ENCODE results near the gene MAN2B1. TPM values are rescaled to one million over a fixed set of nuclear protein-coding genes. Genes with fewer than 3 reads are reported as not detected.
"Not testable (repeated sequence)": the region's sequence is repeated elsewhere in the genome, so short reads cannot be mapped to it uniquely, and the experiment has no call there.

MAN2B1 gene
- total and polyA plus RNA-seq, 2 donors = 25.3 to 49.1 TPM

- no peak for DNase-seq (ENCODE audit: low read depth in 6 of 9, low spot score in 9 of 9)
- Histone ChIP-seq H3K4me3 (ENCODE audit: low read length in 2 of 2) (no peak overlapping the region), H3K4me1 (ENCODE audit: control insufficient read depth in 2 of 2, insufficient read depth in 2 of 2, low read length in 2 of 2) (no peaks in the 10 kb centered on the region), H3K27ac (ENCODE audit: low read depth in 1 of 2, low read length in 1 of 2) (no peak overlapping the region), H3K27me3 (ENCODE audit: control insufficient read depth in 2 of 2, insufficient read depth in 1 of 2, low read length in 1 of 2) (no peaks in the 10 kb centered on the region), H3K36me3 (ENCODE audit: control insufficient read depth in 2 of 2, insufficient read depth in 2 of 2, low read length in 1 of 2) (peaks cover 46 to 47% of the 10 kb centered on the region in 2 donors), H3K9me3 (ENCODE audit: control insufficient read depth in 2 of 2, insufficient read depth in 1 of 2, low read length in 1 of 2) (peaks cover 7 to 21% of the 10 kb centered on the region in 2 donors)
- 98% methylated on average over 17 of the region's 17 CpGs for WGBS
Observed at GRCh38 chr19:12628040-12629022, 38.2 kb downstream of the MAN2B1 start.

GRCh38 chr19:12626958-12627357 is 39.6 kb downstream of the MAN2B1 start:
- peaks cover 46 to 47% of the 10 kb centered on the region in 2 donors for H3K36me3 ChIP-seq (ENCODE audit: control insufficient read depth in 2 of 2, insufficient read depth in 2 of 2, low read length in 1 of 2)
- H3K4me1 ChIP-seq (ENCODE audit: control insufficient read depth in 2 of 2, insufficient read depth in 2 of 2, low read length in 2 of 2) = no peaks in the 10 kb centered on the region
- DNase-seq (ENCODE audit: low read depth in 6 of 9, low spot score in 9 of 9) = no peak
- WGBS = 92% methylated on average over 8 of the region's 8 CpGs
- H3K27ac ChIP-seq (ENCODE audit: low read depth in 1 of 2, low read length in 1 of 2) = no peak overlapping the region
- H3K4me3 ChIP-seq (ENCODE audit: low read length in 2 of 2) = no peak overlapping the region
- peaks cover 7 to 21% of the 10 kb centered on the region in 2 donors for H3K9me3 ChIP-seq (ENCODE audit: control insufficient read depth in 2 of 2, insufficient read depth in 1 of 2, low read length in 1 of 2)
- H3K27me3 ChIP-seq (ENCODE audit: control insufficient read depth in 2 of 2, insufficient read depth in 1 of 2, low read length in 1 of 2) = no peaks in the 10 kb centered on the region

- Histone ChIP-seq H3K27me3 (ENCODE audit: control insufficient read depth in 2 of 2, insufficient read depth in 1 of 2, low read length in 1 of 2) (no peaks in the 10 kb centered on the region), H3K4me3 (ENCODE audit: low read length in 2 of 2) (no peak overlapping the region), H3K4me1 (ENCODE audit: control insufficient read depth in 2 of 2, insufficient read depth in 2 of 2, low read length in 2 of 2) (no peaks in the 10 kb centered on the region), H3K27ac (ENCODE audit: low read depth in 1 of 2, low read length in 1 of 2) (no peak overlapping the region), H3K9me3 (ENCODE audit: control insufficient read depth in 2 of 2, insufficient read depth in 1 of 2, low read length in 1 of 2) (peaks cover 7 to 17% of the 10 kb centered on the region in 2 donors), H3K36me3 (ENCODE audit: control insufficient read depth in 2 of 2, insufficient read depth in 2 of 2, low read length in 1 of 2) (peaks cover 33 to 40% of the 10 kb centered on the region in 2 donors)
- 95% methylated on average over 4 of the region's 4 CpGs for WGBS
- no peak for DNase-seq (ENCODE audit: low read depth in 6 of 9, low spot score in 9 of 9)
Observed at GRCh38 chr19:12623361-12624031, 43.0 kb downstream of the MAN2B1 start.

- not testable (repeated sequence) for H3K9me3 ChIP-seq (ENCODE audit: control insufficient read depth in 2 of 2, insufficient read depth in 1 of 2, low read length in 1 of 2); H3K4me3 ChIP-seq (ENCODE audit: low read length in 2 of 2); H3K27ac ChIP-seq (ENCODE audit: low read depth in 1 of 2, low read length in 1 of 2); DNase-seq (ENCODE audit: low read depth in 6 of 9, low spot score in 9 of 9); H3K4me1 ChIP-seq (ENCODE audit: control insufficient read depth in 2 of 2, insufficient read depth in 2 of 2, low read length in 2 of 2); H3K27me3 ChIP-seq (ENCODE audit: control insufficient read depth in 2 of 2, insufficient read depth in 1 of 2, low read length in 1 of 2)
- 95% methylated on average over 26 of the region's 26 CpGs for WGBS
- H3K36me3 ChIP-seq (ENCODE audit: control insufficient read depth in 2 of 2, insufficient read depth in 2 of 2, low read length in 1 of 2) = peaks cover 19 to 20% of the 10 kb centered on the region in 2 donors
Observed at GRCh38 chr19:12621253-12622024, 45.1 kb downstream of the MAN2B1 start.

- Histone ChIP-seq H3K27ac (ENCODE audit: low read depth in 1 of 2, low read length in 1 of 2) (no peak overlapping the region), H3K9me3 (ENCODE audit: control insufficient read depth in 2 of 2, insufficient read depth in 1 of 2, low read length in 1 of 2) (no peaks in the 10 kb centered on the region), H3K27me3 (ENCODE audit: control insufficient read depth in 2 of 2, insufficient read depth in 1 of 2, low read length in 1 of 2) (no peaks in the 10 kb centered on the region), H3K4me3 (ENCODE audit: low read length in 2 of 2) (no peak overlapping the region), H3K4me1 (ENCODE audit: control insufficient read depth in 2 of 2, insufficient read depth in 2 of 2, low read length in 2 of 2) (peaks cover 12 to 16% of the 10 kb centered on the region in 2 donors), H3K36me3 (ENCODE audit: control insufficient read depth in 2 of 2, insufficient read depth in 2 of 2, low read length in 1 of 2) (peaks cover 6 to 7% of the 10 kb centered on the region in 2 donors)
- WGBS = 73% methylated on average over 4 of the region's 4 CpGs
- no peak for DNase-seq (ENCODE audit: low read depth in 6 of 9, low spot score in 9 of 9)
Observed at GRCh38 chr19:12617646-12618045, 48.9 kb downstream of the MAN2B1 start.

GRCh38 chr19:12611361-12611699 is 55.2 kb downstream of the MAN2B1 start:
- Histone ChIP-seq H3K9me3 (ENCODE audit: control insufficient read depth in 2 of 2, insufficient read depth in 1 of 2, low read length in 1 of 2) (no peaks in the 10 kb centered on the region), H3K4me3 (ENCODE audit: low read length in 2 of 2) (peak overlapping the region; percentile 71 to 89), H3K4me1 (ENCODE audit: control insufficient read depth in 2 of 2, insufficient read depth in 2 of 2, low read length in 2 of 2) (peaks cover 25 to 35% of the 10 kb centered on the region in 2 donors), H3K36me3 (ENCODE audit: control insufficient read depth in 2 of 2, insufficient read depth in 2 of 2, low read length in 1 of 2) (peaks cover 11 to 21% of the 10 kb centered on the region in 2 donors), H3K27ac (ENCODE audit: low read depth in 1 of 2, low read length in 1 of 2) (peak overlapping the region; percentile 88 to 93), H3K27me3 (ENCODE audit: control insufficient read depth in 2 of 2, insufficient read depth in 1 of 2, low read length in 1 of 2) (no peaks in the 10 kb centered on the region)
- no peak for DNase-seq (ENCODE audit: low read depth in 6 of 9, low spot score in 9 of 9)
- WGBS = 1% methylated on average over 10 of the region's 10 CpGs

GRCh38 chr19:12610540-12611360 is 55.8 kb downstream of the MAN2B1 start, which contains the start of the genes ZNF490 and ZNF791:
Gene ZNF490, minus strand, starts transcription at chr19:12610813. Its CDS starts 133 bp downstream, at chr19:12610680.
Gene ZNF791, plus strand, starts transcription at chr19:12610920. Its CDS starts 160 bp downstream, at chr19:12611080.
- Histone ChIP-seq H3K36me3 (ENCODE audit: control insufficient read depth in 2 of 2, insufficient read depth in 2 of 2, low read length in 1 of 2) (peaks cover 11 to 21% of the 10 kb centered on the region in 2 donors), H3K4me3 (ENCODE audit: low read length in 2 of 2) (peak within 1 kb of the TSS; percentile 71 to 89), H3K9me3 (ENCODE audit: control insufficient read depth in 2 of 2, insufficient read depth in 1 of 2, low read length in 1 of 2) (no peaks in the 10 kb centered on the region), H3K27ac (ENCODE audit: low read depth in 1 of 2, low read length in 1 of 2) (peak within 1 kb of the TSS; percentile 88 to 93), H3K27me3 (ENCODE audit: control insufficient read depth in 2 of 2, insufficient read depth in 1 of 2, low read length in 1 of 2) (no peaks in the 10 kb centered on the region), H3K4me1 (ENCODE audit: control insufficient read depth in 2 of 2, insufficient read depth in 2 of 2, low read length in 2 of 2) (peaks cover 25 to 35% of the 10 kb centered on the region in 2 donors)
- peak; percentile 91 to 99 (median 95) for DNase-seq (ENCODE audit: low read depth in 6 of 9, low spot score in 9 of 9)
- under 1% methylated on average over 61 of the region's 61 CpGs for WGBS

GRCh38 chr19:12607631-12608030 is 58.9 kb downstream of the MAN2B1 start:
- Histone ChIP-seq H3K4me3 (ENCODE audit: low read length in 2 of 2) (no peak overlapping the region), H3K36me3 (ENCODE audit: control insufficient read depth in 2 of 2, insufficient read depth in 2 of 2, low read length in 1 of 2) (peaks cover 18 to 29% of the 10 kb centered on the region in 2 donors), H3K9me3 (ENCODE audit: control insufficient read depth in 2 of 2, insufficient read depth in 1 of 2, low read length in 1 of 2) (no peaks in the 10 kb centered on the region), H3K27ac (ENCODE audit: low read depth in 1 of 2, low read length in 1 of 2) (no peak overlapping the region), H3K4me1 (ENCODE audit: control insufficient read depth in 2 of 2, insufficient read depth in 2 of 2, low read length in 2 of 2) (peaks cover 17 to 25% of the 10 kb centered on the region in 2 donors), H3K27me3 (ENCODE audit: control insufficient read depth in 2 of 2, insufficient read depth in 1 of 2, low read length in 1 of 2) (no peaks in the 10 kb centered on the region)
- DNase-seq (ENCODE audit: low read depth in 6 of 9, low spot score in 9 of 9) = no peak
- WGBS = 92% methylated on average over 3 of the region's 3 CpGs

All from thymus (tissue), 11 donors.